ENCODE measurements around the gene PTPRN2. TPM values are rescaled to one million over a fixed set of nuclear protein-coding genes. Genes with fewer than 3 reads are reported as not detected.

PTPRN2 gene
- polyA plus RNA-seq, 1 experiment = 0.02 TPM

GRCh38 chr7:158281441-158281840 is 306.2 kb downstream of the PTPRN2 start:
- ChIA-PET POLR2A (no interaction called here), CTCF (no interaction called here)
- Histone ChIP-seq H3K9me3 (ENCODE audit: control insufficient read depth, insufficient read depth, low read length) (peaks cover 90% of the 10 kb centered on the region), H3K4me3 (ENCODE audit: low read depth, low read length) (no peak overlapping the region), H3K27ac (ENCODE audit: low read depth, low read length) (no peak overlapping the region), H3K27me3 (ENCODE audit: control insufficient read depth, insufficient read depth, low read length) (no peaks in the 10 kb centered on the region)
- no peak for DNase-seq (ENCODE audit: low read depth, low spot score)
- no peak for TF ChIP-seq CTCF (IDR thresholded peaks at IDR 0.05; ENCODE audit: low read depth, low read length)

- DNase-seq (ENCODE audit: low read depth, low spot score) = no peak
Measured at GRCh38 chr7:158280448-158281144, 307.0 kb downstream of the PTPRN2 start.

DNA sequence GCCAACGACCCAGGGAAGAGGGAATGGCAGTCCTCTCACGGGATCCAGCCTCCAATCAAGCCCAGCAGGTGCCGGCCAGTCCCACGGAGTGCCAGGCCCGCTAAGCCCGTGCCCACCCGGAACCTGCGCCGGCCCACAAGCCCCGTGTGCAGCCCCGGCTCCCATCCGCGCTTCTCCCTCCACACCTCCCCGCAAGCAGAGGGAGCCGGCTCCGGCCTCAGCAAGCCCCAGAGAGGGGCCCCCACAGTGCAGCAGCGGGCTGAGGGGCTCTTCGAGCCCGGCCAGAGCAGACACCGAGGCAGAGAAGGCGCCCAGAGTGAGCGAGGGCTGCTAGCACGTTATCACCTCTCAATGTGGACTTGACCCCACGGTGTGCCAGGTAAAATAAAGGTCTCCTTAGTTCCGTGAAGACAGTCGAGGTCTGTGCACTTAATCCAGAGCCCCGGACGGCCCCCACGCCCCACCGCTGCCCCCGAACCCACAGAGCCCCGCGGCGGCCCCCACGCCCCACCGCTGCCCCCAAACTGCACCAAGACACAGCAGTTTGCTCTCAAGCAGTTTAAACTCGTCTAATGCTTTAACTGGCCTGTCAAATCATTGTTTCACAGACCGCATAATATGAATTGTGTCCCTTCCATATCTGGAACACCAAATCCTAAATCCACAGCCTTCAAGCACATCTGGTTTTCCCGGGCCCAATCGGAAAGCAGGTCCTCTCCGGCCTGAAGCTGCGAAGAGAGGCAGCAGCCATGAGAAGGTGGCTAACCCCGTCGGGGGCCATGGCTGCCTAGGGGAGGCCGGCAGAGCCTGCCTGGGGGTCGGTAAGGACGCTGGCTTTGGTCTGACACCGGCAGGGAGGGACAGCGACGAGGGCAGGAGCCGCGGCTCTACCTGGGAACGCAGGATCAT is 307.8 kb downstream of the PTPRN2 start:
- ChIA-PET POLR2A (no interaction called here), CTCF (no interaction called here)
- Histone ChIP-seq H3K9me3 (ENCODE audit: control insufficient read depth, insufficient read depth, low read length) (peaks cover 93% of the 10 kb centered on the region), H3K27ac (ENCODE audit: low read depth, low read length) (no peak overlapping the region), H3K4me3 (ENCODE audit: low read depth, low read length) (no peak overlapping the region), H3K27me3 (ENCODE audit: control insufficient read depth, insufficient read depth, low read length) (no peaks in the 10 kb centered on the region)
- no peak for DNase-seq (ENCODE audit: low read depth, low spot score)
- TF ChIP-seq CTCF (IDR thresholded peaks at IDR 0.05; ENCODE audit: low read depth, low read length) = no peak

More at GRCh38 chr7:158280448-158281144, 307.0 kb downstream of the PTPRN2 start:
- H3K27ac ChIP-seq (ENCODE audit: low read depth, low read length) = no peak overlapping the region
- TF ChIP-seq CTCF (IDR thresholded peaks at IDR 0.05; ENCODE audit: low read depth, low read length) = no peak
- ChIA-PET POLR2A (no interaction called here), CTCF (no interaction called here)
- H3K4me3 ChIP-seq (ENCODE audit: low read depth, low read length) = no peak overlapping the region
- no peaks in the 10 kb centered on the region for H3K27me3 ChIP-seq (ENCODE audit: control insufficient read depth, insufficient read depth, low read length)
- H3K9me3 ChIP-seq (ENCODE audit: control insufficient read depth, insufficient read depth, low read length) = peaks cover 93% of the 10 kb centered on the region

GRCh38 chr7:158278745-158279320 is 308.8 kb downstream of the PTPRN2 start:
- Histone ChIP-seq H3K27ac (ENCODE audit: low read depth, low read length) (no peak overlapping the region), H3K9me3 (ENCODE audit: control insufficient read depth, insufficient read depth, low read length) (peaks cover 94% of the 10 kb centered on the region), H3K4me3 (ENCODE audit: low read depth, low read length) (no peak overlapping the region), H3K27me3 (ENCODE audit: control insufficient read depth, insufficient read depth, low read length) (no peaks in the 10 kb centered on the region)
- TF ChIP-seq CTCF (IDR thresholded peaks at IDR 0.05; ENCODE audit: low read depth, low read length) = no peak
- no peak for DNase-seq (ENCODE audit: low read depth, low spot score)
- CTCF ChIA-PET = no interaction called here
- POLR2A ChIA-PET = no interaction called here
